PC-3 (cell line): ENCODE measurements around the gene FAM168B.

Source experiments
- EZH2 ChIP-seq: fragments of 300-600 bp; sonication (generic); IDR thresholded peaks from one replicate; pipeline ENCODE4 v1.6.1; 2017; ENCODE audit warnings: antibody characterized with exemption, mild to moderate bottlenecking, low read length; ENCODE audit not compliant: unreplicated experiment
- TF ChIP-seq, protein P1 (sequence below): fragments of 300-600 bp; sonication (generic); conservative IDR thresholded peaks from 2 replicates; pipeline ENCODE4 v1.5.1; 2017; ENCODE audit warnings: antibody characterized with exemption, low read depth, mild to moderate bottlenecking, low read length

DNA sequence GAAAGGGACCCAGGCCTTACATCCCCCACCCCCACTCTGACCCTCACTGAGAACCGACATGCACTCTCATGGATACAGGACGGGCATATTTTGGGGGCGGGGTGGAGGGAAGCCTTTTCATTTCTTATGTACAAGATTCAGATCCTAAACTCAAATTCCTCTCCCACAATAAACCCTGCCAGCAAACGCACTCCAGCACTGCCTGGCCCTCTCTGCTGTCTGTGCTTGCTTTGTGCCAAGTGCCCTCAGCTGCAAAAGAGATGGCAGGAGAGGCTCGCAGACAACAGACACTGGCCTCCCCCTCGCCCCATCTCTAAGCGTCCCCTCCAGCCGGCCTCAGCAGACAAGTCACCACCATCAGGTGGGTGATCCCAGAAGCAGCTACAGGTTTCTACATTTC is 42.4 kb downstream of the FAM168B start:
- TF ChIP-seq, protein P1, sequence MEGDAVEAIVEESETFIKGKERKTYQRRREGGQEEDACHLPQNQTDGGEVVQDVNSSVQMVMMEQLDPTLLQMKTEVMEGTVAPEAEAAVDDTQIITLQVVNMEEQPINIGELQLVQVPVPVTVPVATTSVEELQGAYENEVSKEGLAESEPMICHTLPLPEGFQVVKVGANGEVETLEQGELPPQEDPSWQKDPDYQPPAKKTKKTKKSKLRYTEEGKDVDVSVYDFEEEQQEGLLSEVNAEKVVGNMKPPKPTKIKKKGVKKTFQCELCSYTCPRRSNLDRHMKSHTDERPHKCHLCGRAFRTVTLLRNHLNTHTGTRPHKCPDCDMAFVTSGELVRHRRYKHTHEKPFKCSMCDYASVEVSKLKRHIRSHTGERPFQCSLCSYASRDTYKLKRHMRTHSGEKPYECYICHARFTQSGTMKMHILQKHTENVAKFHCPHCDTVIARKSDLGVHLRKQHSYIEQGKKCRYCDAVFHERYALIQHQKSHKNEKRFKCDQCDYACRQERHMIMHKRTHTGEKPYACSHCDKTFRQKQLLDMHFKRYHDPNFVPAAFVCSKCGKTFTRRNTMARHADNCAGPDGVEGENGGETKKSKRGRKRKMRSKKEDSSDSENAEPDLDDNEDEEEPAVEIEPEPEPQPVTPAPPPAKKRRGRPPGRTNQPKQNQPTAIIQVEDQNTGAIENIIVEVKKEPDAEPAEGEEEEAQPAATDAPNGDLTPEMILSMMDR: no peak
- TF ChIP-seq EZH2: no peak
